GM23338 (cell line): ENCODE data around the gene PVALEF. TPM values are rescaled to one million over a fixed set of nuclear protein-coding genes. Genes with fewer than 3 reads are reported as not detected.

Source experiments
- ATAC-seq: fragments of 200-7000 bp; cut with Tn5 transposase; 3 replicates; pipeline ENCODE4 v1.9.1; 2020
- DNase-seq: peaks from one replicate; pipeline ENCODE4 v3.0.0-alpha.2; 2015; ENCODE audit warnings: low spot score
- H2AFZ ChIP-seq: fragments of 200-600 bp; sonication (generic); 2 replicates; pipeline ENCODE4 v1.8.0; 2016; ENCODE audit warnings: antibody characterized with exemption, mild to moderate bottlenecking, moderate library complexity
- H3F3A ChIP-seq: fragments of 200-600 bp; sonication (generic); replicated peaks from 2 replicates; pipeline ENCODE4 v1.8.0; 2017; ENCODE audit warnings: antibody characterized with exemption, mixed run types, low read depth
- H3K27ac ChIP-seq: fragments of 200-600 bp; sonication (generic); 2 replicates; pipeline ENCODE4 v1.6.1; 2016; ENCODE audit warnings: low read depth
- H3K27me3 ChIP-seq: fragments of 200-600 bp; sonication (generic); 2 replicates; pipeline ENCODE4 v1.8.0; 2016; ENCODE audit warnings: mild to moderate bottlenecking, mixed run types, moderate library complexity; ENCODE audit not compliant: insufficient read depth
- H3K36me3 ChIP-seq: fragments of 200-600 bp; sonication (generic); 2 replicates; pipeline ENCODE4 v1.8.0; 2016; ENCODE audit warnings: mild to moderate bottlenecking; ENCODE audit not compliant: insufficient read depth
- H3K4me1 ChIP-seq: fragments of 200-600 bp; sonication (generic); 2 replicates; pipeline ENCODE4 v1.8.0; 2016; ENCODE audit warnings: mild to moderate bottlenecking, moderate library complexity; ENCODE audit not compliant: insufficient read depth
- H3K4me2 ChIP-seq: fragments of 200-600 bp; sonication (generic); 2 replicates; pipeline ENCODE4 v1.7.1; 2017; ENCODE audit warnings: mixed run types
- H3K4me3 ChIP-seq: fragments of 200-600 bp; sonication (generic); 2 replicates; pipeline ENCODE4 v1.6.1; 2016; ENCODE audit warnings: mixed run types
- H3K79me2 ChIP-seq: fragments of 200-600 bp; sonication (generic); replicated peaks from 2 replicates; pipeline ENCODE4 v1.8.0; 2017; ENCODE audit warnings: mild to moderate bottlenecking; ENCODE audit not compliant: insufficient read depth
- H3K9me2 ChIP-seq: fragments of 200-600 bp; sonication (generic); 2 replicates; pipeline ENCODE4 v1.8.0; 2017; ENCODE audit not compliant: insufficient read depth
- H4K20me1 ChIP-seq: fragments of 200-600 bp; sonication (generic); replicated peaks from 2 replicates; pipeline ENCODE4 v1.8.0; 2017; ENCODE audit warnings: mild to moderate bottlenecking; ENCODE audit not compliant: insufficient read depth
- H3K27ac Mint-ChIP-seq: 2 replicates; pipeline ENCODE4 v1.8.0; 2020; ENCODE audit warnings: inconsistent platforms, mild to moderate bottlenecking, moderate library complexity, mixed read lengths
- H3K27me3 Mint-ChIP-seq: 3 replicates; pipeline ENCODE4 v1.8.0; 2022; ENCODE audit warnings: low read depth, mild to moderate bottlenecking, moderate library complexity, mixed read lengths, inconsistent platforms; ENCODE audit not compliant: insufficient read depth, poor library complexity
- H3K36me3 Mint-ChIP-seq: 3 replicates; pipeline ENCODE4 v1.8.0; 2021; ENCODE audit warnings: low read depth, mild to moderate bottlenecking, inconsistent platforms, moderate library complexity, mixed read lengths
- H3K4me1 Mint-ChIP-seq: 3 replicates; pipeline ENCODE4 v1.8.0; 2020; ENCODE audit warnings: mild to moderate bottlenecking, inconsistent platforms, mixed read lengths
- H3K4me3 Mint-ChIP-seq: 3 replicates; pipeline ENCODE4 v1.8.0; 2021; ENCODE audit warnings: moderate library complexity, mild to moderate bottlenecking, inconsistent platforms, mixed read lengths
- H3K9me3 Mint-ChIP-seq: 3 replicates; pipeline ENCODE4 v1.8.0; 2020; ENCODE audit warnings: moderate library complexity, mild to moderate bottlenecking, inconsistent platforms, mixed read lengths
- CREB1 ChIP-seq: fragments of 250-450 bp; sonication (Bioruptor Pico); IDR thresholded peaks from 2 replicates; pipeline ENCODE4 v1.5.0; 2020; ENCODE audit warnings: low read depth, mild to moderate bottlenecking, moderate library complexity
- EZH2 ChIP-seq: fragments of 200-600 bp; sonication (generic); IDR thresholded peaks from one replicate; pipeline ENCODE4 v1.8.0; 2017; ENCODE audit warnings: antibody characterized with exemption, mild to moderate bottlenecking, low read depth; ENCODE audit not compliant: unreplicated experiment
- EZH2phosphoT487 ChIP-seq: fragments of 200-600 bp; sonication (generic); IDR thresholded peaks from one replicate; pipeline ENCODE4 v1.8.1; 2018; ENCODE audit warnings: antibody characterized with exemption; ENCODE audit not compliant: unreplicated experiment
- JUNB ChIP-seq: IDR thresholded peaks from one replicate; pipeline ENCODE4 v1.6.1; 2016; ENCODE audit warnings: antibody characterized with exemption; ENCODE audit not compliant: unreplicated experiment
- NANOG ChIP-seq: IDR thresholded peaks from 2 replicates; pipeline ENCODE4 v1.6.1; 2016; ENCODE audit warnings: antibody characterized with exemption, borderline replicate concordance
- POLR2AphosphoS5 ChIP-seq: IDR thresholded peaks from 2 replicates; pipeline ENCODE4 v1.6.1; 2016; ENCODE audit warnings: antibody characterized with exemption, low read depth
- STAT1 ChIP-seq: IDR thresholded peaks from one replicate; pipeline ENCODE4 v1.6.1; 2016; ENCODE audit warnings: antibody characterized with exemption; ENCODE audit not compliant: unreplicated experiment
- ZNF114 ChIP-seq: fragments of 250-450 bp; sonication (Bioruptor Pico); IDR thresholded peaks from 2 replicates; pipeline ENCODE4 v1.5.0; 2020; ENCODE audit warnings: mild to moderate bottlenecking, moderate library complexity
- ZNF331 ChIP-seq: fragments of 250-450 bp; sonication (Bioruptor Pico); IDR thresholded peaks from 2 replicates; pipeline ENCODE4 v1.5.0; 2020; ENCODE audit warnings: low read depth, mild to moderate bottlenecking, moderate library complexity
- polyA plus RNA-seq: library from polyadenylated mRNA; unstranded; fragments of >200 nt; fragmentation: Nextera tagmentation; extraction: Ambion mirVana; gene quantifications from 2 replicates; pipeline ENCODE4 v1.2.1, GENCODE V29; 2016
- total RNA-seq: library from RNA; depleted of rRNA; stranded (reverse); fragments of >200 nt; shearing (Covaris generic); gene quantifications from 2 replicates; pipeline ENCODE4 v1.2.3, GENCODE V29; 2014
- TF ChIP-seq, protein P1 (sequence below): IDR thresholded peaks from 2 replicates; pipeline ENCODE4 v1.6.1; 2016; ENCODE audit warnings: antibody characterized with exemption
- TF ChIP-seq, protein P2 (sequence below): fragments of 250-450 bp; sonication (Bioruptor Pico); IDR thresholded peaks from 2 replicates; pipeline ENCODE4 v1.5.0; 2020; ENCODE audit warnings: mild to moderate bottlenecking, moderate library complexity
- TF ChIP-seq, protein P3 (sequence below), 2 experiments: fragments of 200-600 bp in 1 of 2; sonication (generic) in 1 of 2; conservative IDR thresholded peaks; 2 replicates each; pipeline versions ENCODE4 v1.5.1 to v1.6.1; 2016 to 2017; ENCODE audit warnings: antibody characterized with exemption in 2 of 2, low read depth in 2 of 2, mild to moderate bottlenecking in 2 of 2, moderate library complexity in 1 of 2
- TF ChIP-seq, protein P4 (sequence below): IDR thresholded peaks from one replicate; pipeline ENCODE4 v1.6.1; 2018; ENCODE audit warnings: antibody characterized with exemption; ENCODE audit not compliant: unreplicated experiment

The PVALEF gene
- total and polyA plus RNA-seq, 2 experiments from 2014 or later = not detected

DNA sequence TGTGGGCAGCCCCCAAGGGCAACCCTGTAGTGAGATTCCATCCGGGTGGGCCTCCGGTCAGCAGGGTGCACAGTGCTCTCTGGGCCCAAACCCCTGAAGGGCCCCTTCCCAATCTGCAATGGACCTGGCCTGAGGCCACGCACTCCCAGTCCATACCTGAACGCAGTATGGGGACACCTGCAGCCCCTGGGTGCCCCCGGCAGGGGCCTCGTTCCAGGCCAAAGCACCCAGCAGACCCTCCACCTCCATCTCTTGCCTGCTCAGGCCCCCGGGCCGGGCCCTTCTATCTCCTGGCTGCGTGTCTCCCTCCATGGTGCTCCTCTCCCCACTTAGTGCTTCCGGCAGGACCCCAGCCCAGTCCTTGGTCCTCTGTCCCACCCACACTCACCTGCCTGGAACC is 18.0 kb downstream of the PVALEF start:
- Histone ChIP-seq H4K20me1 (no peaks in the 10 kb centered on the region), H3K27ac (no peak overlapping the region), H3K36me3 (no peaks in the 10 kb centered on the region), H3K9me2 (no peaks in the 10 kb centered on the region), H3K79me2 (no peaks in the 10 kb centered on the region), H2AFZ (no peak overlapping the region), H3K27me3 (no peaks in the 10 kb centered on the region), H3K4me3 (no peak overlapping the region), H3K4me2 (no peak overlapping the region), H3F3A (no peaks in the 10 kb centered on the region), H3K4me1 (no peaks in the 10 kb centered on the region)
- Mint-ChIP-seq H3K27me3 (peaks cover 11% of the 10 kb centered on the region), H3K4me1 (no peaks in the 10 kb centered on the region; the same call in 2 of the 3 replicates), H3K27ac (no peak overlapping the region), H3K36me3 (no peaks in the 10 kb centered on the region), H3K4me3 (no peak overlapping the region), H3K9me3 (no peaks in the 10 kb centered on the region; the same call in 2 of the 3 replicates)
- DNase-seq (no peak), ATAC-seq (no peak)
- TF ChIP-seq JUNB = no peak
- TF ChIP-seq STAT1 = no peak
- no peak for TF ChIP-seq EZH2phosphoT487
- TF ChIP-seq, protein P1, sequence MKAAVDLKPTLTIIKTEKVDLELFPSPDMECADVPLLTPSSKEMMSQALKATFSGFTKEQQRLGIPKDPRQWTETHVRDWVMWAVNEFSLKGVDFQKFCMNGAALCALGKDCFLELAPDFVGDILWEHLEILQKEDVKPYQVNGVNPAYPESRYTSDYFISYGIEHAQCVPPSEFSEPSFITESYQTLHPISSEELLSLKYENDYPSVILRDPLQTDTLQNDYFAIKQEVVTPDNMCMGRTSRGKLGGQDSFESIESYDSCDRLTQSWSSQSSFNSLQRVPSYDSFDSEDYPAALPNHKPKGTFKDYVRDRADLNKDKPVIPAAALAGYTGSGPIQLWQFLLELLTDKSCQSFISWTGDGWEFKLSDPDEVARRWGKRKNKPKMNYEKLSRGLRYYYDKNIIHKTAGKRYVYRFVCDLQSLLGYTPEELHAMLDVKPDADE = no peak
- no peak for TF ChIP-seq NANOG
- TF ChIP-seq, protein P2, sequence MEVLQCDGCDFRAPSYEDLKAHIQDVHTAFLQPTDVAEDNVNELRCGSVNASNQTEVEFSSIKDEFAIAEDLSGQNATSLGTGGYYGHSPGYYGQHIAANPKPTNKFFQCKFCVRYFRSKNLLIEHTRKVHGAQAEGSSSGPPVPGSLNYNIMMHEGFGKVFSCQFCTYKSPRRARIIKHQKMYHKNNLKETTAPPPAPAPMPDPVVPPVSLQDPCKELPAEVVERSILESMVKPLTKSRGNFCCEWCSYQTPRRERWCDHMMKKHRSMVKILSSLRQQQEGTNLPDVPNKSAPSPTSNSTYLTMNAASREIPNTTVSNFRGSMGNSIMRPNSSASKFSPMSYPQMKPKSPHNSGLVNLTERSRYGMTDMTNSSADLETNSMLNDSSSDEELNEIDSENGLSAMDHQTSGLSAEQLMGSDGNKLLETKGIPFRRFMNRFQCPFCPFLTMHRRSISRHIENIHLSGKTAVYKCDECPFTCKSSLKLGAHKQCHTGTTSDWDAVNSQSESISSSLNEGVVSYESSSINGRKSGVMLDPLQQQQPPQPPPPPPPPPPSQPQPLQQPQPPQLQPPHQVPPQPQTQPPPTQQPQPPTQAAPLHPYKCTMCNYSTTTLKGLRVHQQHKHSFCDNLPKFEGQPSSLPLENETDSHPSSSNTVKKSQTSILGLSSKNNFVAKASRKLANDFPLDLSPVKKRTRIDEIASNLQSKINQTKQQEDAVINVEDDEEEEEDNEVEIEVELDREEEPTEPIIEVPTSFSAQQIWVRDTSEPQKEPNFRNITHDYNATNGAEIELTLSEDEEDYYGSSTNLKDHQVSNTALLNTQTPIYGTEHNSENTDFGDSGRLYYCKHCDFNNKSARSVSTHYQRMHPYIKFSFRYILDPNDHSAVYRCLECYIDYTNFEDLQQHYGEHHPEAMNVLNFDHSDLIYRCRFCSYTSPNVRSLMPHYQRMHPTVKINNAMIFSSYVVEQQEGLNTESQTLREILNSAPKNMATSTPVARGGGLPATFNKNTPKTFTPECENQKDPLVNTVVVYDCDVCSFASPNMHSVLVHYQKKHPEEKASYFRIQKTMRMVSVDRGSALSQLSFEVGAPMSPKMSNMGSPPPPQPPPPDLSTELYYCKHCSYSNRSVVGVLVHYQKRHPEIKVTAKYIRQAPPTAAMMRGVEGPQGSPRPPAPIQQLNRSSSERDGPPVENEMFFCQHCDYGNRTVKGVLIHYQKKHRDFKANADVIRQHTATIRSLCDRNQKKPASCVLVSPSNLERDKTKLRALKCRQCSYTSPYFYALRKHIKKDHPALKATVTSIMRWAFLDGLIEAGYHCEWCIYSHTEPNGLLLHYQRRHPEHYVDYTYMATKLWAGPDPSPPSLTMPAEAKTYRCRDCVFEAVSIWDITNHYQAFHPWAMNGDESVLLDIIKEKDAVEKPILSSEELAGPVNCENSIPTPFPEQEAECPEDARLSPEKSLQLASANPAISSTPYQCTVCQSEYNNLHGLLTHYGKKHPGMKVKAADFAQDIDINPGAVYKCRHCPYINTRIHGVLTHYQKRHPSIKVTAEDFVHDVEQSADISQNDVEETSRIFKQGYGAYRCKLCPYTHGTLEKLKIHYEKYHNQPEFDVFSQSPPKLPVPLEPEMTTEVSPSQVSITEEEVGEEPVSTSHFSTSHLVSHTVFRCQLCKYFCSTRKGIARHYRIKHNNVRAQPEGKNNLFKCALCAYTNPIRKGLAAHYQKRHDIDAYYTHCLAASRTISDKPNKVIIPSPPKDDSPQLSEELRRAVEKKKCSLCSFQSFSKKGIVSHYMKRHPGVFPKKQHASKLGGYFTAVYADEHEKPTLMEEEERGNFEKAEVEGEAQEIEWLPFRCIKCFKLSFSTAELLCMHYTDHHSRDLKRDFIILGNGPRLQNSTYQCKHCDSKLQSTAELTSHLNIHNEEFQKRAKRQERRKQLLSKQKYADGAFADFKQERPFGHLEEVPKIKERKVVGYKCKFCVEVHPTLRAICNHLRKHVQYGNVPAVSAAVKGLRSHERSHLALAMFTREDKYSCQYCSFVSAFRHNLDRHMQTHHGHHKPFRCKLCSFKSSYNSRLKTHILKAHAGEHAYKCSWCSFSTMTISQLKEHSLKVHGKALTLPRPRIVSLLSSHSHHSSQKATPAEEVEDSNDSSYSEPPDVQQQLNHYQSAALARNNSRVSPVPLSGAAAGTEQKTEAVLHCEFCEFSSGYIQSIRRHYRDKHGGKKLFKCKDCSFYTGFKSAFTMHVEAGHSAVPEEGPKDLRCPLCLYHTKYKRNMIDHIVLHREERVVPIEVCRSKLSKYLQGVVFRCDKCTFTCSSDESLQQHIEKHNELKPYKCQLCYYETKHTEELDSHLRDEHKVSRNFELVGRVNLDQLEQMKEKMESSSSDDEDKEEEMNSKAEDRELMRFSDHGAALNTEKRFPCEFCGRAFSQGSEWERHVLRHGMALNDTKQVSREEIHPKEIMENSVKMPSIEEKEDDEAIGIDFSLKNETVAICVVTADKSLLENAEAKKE = no peak
- TF ChIP-seq ZNF331 (CRISPR knock-in tag) = no peak
- TF ChIP-seq CREB1 (CRISPR knock-in tag) = no peak
- TF ChIP-seq, protein P3, sequence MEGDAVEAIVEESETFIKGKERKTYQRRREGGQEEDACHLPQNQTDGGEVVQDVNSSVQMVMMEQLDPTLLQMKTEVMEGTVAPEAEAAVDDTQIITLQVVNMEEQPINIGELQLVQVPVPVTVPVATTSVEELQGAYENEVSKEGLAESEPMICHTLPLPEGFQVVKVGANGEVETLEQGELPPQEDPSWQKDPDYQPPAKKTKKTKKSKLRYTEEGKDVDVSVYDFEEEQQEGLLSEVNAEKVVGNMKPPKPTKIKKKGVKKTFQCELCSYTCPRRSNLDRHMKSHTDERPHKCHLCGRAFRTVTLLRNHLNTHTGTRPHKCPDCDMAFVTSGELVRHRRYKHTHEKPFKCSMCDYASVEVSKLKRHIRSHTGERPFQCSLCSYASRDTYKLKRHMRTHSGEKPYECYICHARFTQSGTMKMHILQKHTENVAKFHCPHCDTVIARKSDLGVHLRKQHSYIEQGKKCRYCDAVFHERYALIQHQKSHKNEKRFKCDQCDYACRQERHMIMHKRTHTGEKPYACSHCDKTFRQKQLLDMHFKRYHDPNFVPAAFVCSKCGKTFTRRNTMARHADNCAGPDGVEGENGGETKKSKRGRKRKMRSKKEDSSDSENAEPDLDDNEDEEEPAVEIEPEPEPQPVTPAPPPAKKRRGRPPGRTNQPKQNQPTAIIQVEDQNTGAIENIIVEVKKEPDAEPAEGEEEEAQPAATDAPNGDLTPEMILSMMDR (conservative IDR thresholded peaks at IDR 0.05; ENCODE audit: low read depth in 2 of 2) = no peak
- TF ChIP-seq EZH2 = no peak
- no peak for TF ChIP-seq ZNF114 (CRISPR knock-in tag)
- no peak for TF ChIP-seq POLR2AphosphoS5
- TF ChIP-seq, protein P4, sequence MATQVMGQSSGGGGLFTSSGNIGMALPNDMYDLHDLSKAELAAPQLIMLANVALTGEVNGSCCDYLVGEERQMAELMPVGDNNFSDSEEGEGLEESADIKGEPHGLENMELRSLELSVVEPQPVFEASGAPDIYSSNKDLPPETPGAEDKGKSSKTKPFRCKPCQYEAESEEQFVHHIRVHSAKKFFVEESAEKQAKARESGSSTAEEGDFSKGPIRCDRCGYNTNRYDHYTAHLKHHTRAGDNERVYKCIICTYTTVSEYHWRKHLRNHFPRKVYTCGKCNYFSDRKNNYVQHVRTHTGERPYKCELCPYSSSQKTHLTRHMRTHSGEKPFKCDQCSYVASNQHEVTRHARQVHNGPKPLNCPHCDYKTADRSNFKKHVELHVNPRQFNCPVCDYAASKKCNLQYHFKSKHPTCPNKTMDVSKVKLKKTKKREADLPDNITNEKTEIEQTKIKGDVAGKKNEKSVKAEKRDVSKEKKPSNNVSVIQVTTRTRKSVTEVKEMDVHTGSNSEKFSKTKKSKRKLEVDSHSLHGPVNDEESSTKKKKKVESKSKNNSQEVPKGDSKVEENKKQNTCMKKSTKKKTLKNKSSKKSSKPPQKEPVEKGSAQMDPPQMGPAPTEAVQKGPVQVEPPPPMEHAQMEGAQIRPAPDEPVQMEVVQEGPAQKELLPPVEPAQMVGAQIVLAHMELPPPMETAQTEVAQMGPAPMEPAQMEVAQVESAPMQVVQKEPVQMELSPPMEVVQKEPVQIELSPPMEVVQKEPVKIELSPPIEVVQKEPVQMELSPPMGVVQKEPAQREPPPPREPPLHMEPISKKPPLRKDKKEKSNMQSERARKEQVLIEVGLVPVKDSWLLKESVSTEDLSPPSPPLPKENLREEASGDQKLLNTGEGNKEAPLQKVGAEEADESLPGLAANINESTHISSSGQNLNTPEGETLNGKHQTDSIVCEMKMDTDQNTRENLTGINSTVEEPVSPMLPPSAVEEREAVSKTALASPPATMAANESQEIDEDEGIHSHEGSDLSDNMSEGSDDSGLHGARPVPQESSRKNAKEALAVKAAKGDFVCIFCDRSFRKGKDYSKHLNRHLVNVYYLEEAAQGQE = no peak
